ENCODE data around the gene ACAD10.

GRCh38 chr12:111653596-111653995 lies 32.3 kb upstream of the ACAD10 start:
- TF ChIP-seq CTCF (IDR thresholded peaks at IDR 0.05) (no peak), EP300 (IDR thresholded peaks at IDR 0.05; ENCODE audit: low read depth) (no peak)
